ENCODE results near the gene GPR84. TPM values are rescaled to one million over a fixed set of nuclear protein-coding genes. Genes with fewer than 3 reads are reported as not detected.

The GPR84 gene
- total and polyA plus RNA-seq, 2 donors (not counting 3 experiments of a cell fraction or from before 2014, with no cell fraction given): not detected

DNA sequence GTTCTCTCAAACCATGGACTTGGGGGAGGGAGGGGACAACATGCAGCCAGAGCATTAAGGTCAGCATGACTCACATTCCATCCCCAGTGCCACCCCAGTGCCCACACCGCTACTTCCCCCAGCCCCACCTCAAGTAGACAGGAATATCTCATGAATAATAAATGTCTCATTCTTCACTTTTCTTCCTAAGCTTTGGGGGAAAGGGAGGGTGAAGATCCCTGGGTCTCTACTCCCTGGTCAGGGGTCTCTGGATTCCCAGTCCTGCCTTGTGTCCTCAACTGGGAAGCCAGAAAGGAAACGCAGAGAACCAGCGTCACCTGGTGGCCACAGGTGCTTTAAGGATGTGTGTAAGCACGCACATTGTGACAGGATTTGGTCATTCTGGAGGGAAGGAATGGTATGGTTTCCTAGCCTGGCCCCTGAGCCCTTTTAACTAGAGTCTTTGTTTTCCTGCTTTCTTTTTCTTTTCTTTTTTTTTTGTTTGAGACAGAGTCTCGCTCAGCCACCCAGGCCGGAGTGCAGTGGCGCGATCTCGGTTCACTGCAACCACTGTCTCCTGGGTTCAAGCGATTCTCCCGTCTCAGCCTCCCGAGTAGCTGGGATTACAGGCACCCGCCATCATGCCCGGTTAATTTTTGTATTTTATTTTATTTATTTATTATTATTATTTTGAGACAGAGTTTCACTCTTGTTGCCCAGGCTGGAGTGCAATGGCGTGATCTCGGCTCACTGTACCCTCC, 3.4 kb downstream of the GPR84 start:
- H3K79me2 ChIP-seq (ENCODE audit: control insufficient read depth, insufficient read depth, low read length): no peaks in the 10 kb centered on the region
- H3K4me2 ChIP-seq (ENCODE audit: insufficient read depth, low read length): no peak overlapping the region
- peak overlapping the region; percentile 82 for H3K27ac ChIP-seq (ENCODE audit: insufficient read depth, low read depth, low read length)
- intact Hi-C loops (cut with micrococcal nuclease) (loop anchor here (1.0 to 10.0 kb wide), 3 partner anchors 67 to 356 kb away; partner anchors contain the start of genes HOXC8 and HOXC9), dilution Hi-C loops (cut with MboI; ENCODE audit: extremely low pct_ligation_motif_present, low sequenced_read_pairs) (no loop called here)
- no peaks in the 10 kb centered on the region for H3K27me3 ChIP-seq (ENCODE audit: control insufficient read depth in 2 of 2, insufficient read depth in 2 of 2, low read length in 2 of 2)
- H3K9me3 ChIP-seq (replicated peaks; ENCODE audit: control insufficient read depth, insufficient read depth, low read length): no peaks in the 10 kb centered on the region
- H3K4me1 ChIP-seq (ENCODE audit: control insufficient read depth, extremely low read depth, insufficient read depth, low read length): peaks cover 27% of the 10 kb centered on the region
- H2AFZ ChIP-seq (ENCODE audit: low read depth, low read length): peak overlapping the region; percentile 24
- no peaks in the 10 kb centered on the region for H3K36me3 ChIP-seq (ENCODE audit: control insufficient read depth in 2 of 2, extremely low read depth in 1 of 2, insufficient read depth in 2 of 2, low read length in 2 of 2)
- FAIRE-seq: peak; percentile 87
- ChIA-PET POLR2A (no interaction called here), CTCF (interaction anchor here (0.7 to 7.8 kb wide), 18 partner anchors 10 to 355 kb away, joined by 3 to 61 read pairs (median 5); partner anchors contain the start of genes CBX5 and COPZ1)
- TF ChIP-seq MYC (IDR thresholded peaks at IDR 0.05; ENCODE audit: low read depth, low read length) (no peak), FOS (IDR thresholded peaks at IDR 0.05; ENCODE audit: borderline replicate concordance, insufficient read depth, low read length) (peak; percentile 49), POLR2AphosphoS5 (IDR thresholded peaks at IDR 0.05; ENCODE audit: insufficient read depth, low read depth, low read length) (no peak), JUN (IDR thresholded peaks at IDR 0.05; ENCODE audit: borderline replicate concordance, insufficient read depth, insufficient read length, low read depth) (peak; percentile 6), POLR2A (IDR thresholded peaks at IDR 0.05; ENCODE audit: low read depth, low read length) (no peak), EZH2 (IDR thresholded peaks at IDR 0.05; ENCODE audit: borderline replicate concordance, low read depth, low read length, severe bottlenecking) (no peak), GATA2 (IDR thresholded peaks at IDR 0.05; ENCODE audit: insufficient read depth, insufficient read length, low read depth, low read length) (no peak)
- TF ChIP-seq, protein P1, sequence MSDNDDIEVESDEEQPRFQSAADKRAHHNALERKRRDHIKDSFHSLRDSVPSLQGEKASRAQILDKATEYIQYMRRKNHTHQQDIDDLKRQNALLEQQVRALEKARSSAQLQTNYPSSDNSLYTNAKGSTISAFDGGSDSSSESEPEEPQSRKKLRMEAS (IDR thresholded peaks at IDR 0.05; ENCODE audit: insufficient read depth, insufficient read length): no peak
- TF ChIP-seq, protein P2, sequence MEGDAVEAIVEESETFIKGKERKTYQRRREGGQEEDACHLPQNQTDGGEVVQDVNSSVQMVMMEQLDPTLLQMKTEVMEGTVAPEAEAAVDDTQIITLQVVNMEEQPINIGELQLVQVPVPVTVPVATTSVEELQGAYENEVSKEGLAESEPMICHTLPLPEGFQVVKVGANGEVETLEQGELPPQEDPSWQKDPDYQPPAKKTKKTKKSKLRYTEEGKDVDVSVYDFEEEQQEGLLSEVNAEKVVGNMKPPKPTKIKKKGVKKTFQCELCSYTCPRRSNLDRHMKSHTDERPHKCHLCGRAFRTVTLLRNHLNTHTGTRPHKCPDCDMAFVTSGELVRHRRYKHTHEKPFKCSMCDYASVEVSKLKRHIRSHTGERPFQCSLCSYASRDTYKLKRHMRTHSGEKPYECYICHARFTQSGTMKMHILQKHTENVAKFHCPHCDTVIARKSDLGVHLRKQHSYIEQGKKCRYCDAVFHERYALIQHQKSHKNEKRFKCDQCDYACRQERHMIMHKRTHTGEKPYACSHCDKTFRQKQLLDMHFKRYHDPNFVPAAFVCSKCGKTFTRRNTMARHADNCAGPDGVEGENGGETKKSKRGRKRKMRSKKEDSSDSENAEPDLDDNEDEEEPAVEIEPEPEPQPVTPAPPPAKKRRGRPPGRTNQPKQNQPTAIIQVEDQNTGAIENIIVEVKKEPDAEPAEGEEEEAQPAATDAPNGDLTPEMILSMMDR (IDR thresholded peaks at IDR 0.05; ENCODE audit: extremely low read depth in 1 of 2, insufficient read depth in 1 of 2, low read depth in 1 of 2, low read length in 2 of 2): peak; percentile 78 to 84
- no peaks in the 10 kb centered on the region for H3K9me1 ChIP-seq (replicated peaks; ENCODE audit: control insufficient read depth, extremely low read depth, insufficient read depth, low read length)
- no peak overlapping the region for H3K4me3 ChIP-seq (replicated peaks in 1 of 3; ENCODE audit: insufficient read depth in 1 of 3, low read depth in 1 of 3, low read length in 3 of 3)
- H4K20me1 ChIP-seq (replicated peaks; ENCODE audit: control insufficient read depth, extremely low read depth, insufficient read depth, low read length): no peaks in the 10 kb centered on the region
- no TSS peak for BruUV-seq (replicated peaks)
- DNase-seq (ENCODE audit: low read depth, low spot score): peak; percentile 81
- H3K9ac ChIP-seq (replicated peaks; ENCODE audit: extremely low read depth, insufficient read depth, low read length): no peak overlapping the region

Data from endothelial cell of umbilical vein (primary cell).